Measurements from ENCODE around the gene CROCC2.

The CROCC2 gene

GRCh38 chr2:240911641-240912265 lies 5.6 kb downstream of the CROCC2 start:
- no peak for DNase-seq

- no peak for DNase-seq
These were observed 7.0 kb downstream of the CROCC2 start for GRCh38 chr2:240912878-240913809.

- peak; percentile 21 to 59 (median 32) for DNase-seq
These were observed 7.9 kb downstream of the CROCC2 start for GRCh38 chr2:240913810-240914644.

- no peak for DNase-seq
These were observed 8.7 kb downstream of the CROCC2 start for GRCh38 chr2:240914645-240915525.

- DNase-seq: no peak
These were observed 9.6 kb downstream of the CROCC2 start for GRCh38 chr2:240915526-240916341.

- DNase-seq: no peak
These were observed 10.5 kb downstream of the CROCC2 start for GRCh38 chr2:240916571-240917008.

- no peak for DNase-seq
These were observed 11.0 kb downstream of the CROCC2 start for GRCh38 chr2:240917009-240917683.

- no peak for DNase-seq
These were observed 11.6 kb downstream of the CROCC2 start for GRCh38 chr2:240917684-240918257.

- peak in 1 of 3 experiments; percentile 8 for DNase-seq
These were observed 12.3 kb downstream of the CROCC2 start for GRCh38 chr2:240918258-240919091.

- no peak for DNase-seq
These were observed 13.1 kb downstream of the CROCC2 start for GRCh38 chr2:240919161-240919781.

GRCh38 chr2:240919786-240920782 lies 13.9 kb downstream of the CROCC2 start:
- no peak for DNase-seq

- no peak for DNase-seq
These were observed 14.7 kb downstream of the CROCC2 start for GRCh38 chr2:240920783-240921231.

- no peak for DNase-seq
These were observed 15.3 kb downstream of the CROCC2 start for GRCh38 chr2:240921311-240921994.

- DNase-seq: no peak
These were observed 15.8 kb downstream of the CROCC2 start for GRCh38 chr2:240921995-240922244.

- peak in 2 of 3 experiments; percentile 21 to 46 for DNase-seq
These were observed 16.3 kb downstream of the CROCC2 start for GRCh38 chr2:240922245-240922981.

- DNase-seq: peak in 2 of 3 experiments; percentile 43 to 73
These were observed 16.9 kb downstream of the CROCC2 start for GRCh38 chr2:240922982-240923537.
